H1 (cell line): Measurements from ENCODE around the gene FRA10AC1. TPM values are rescaled to one million over a fixed set of nuclear protein-coding genes. Genes with fewer than 3 reads are reported as not detected.

ENCODE experiments used
- CTCF ChIA-PET: fragments of 300-600 bp; sonication (Branson Sonifier 250); formaldehyde crosslinking; loops from one replicate; lab custom pipeline; 2021; ENCODE audit not compliant: partially characterized antibody; lab: Charles Lee
- POLR2A ChIA-PET: fragments of 300-600 bp; sonication (Branson Sonifier 250); formaldehyde crosslinking; loops from one replicate; lab custom pipeline; 2021; ENCODE audit warnings: inconsistent platforms; ENCODE audit not compliant: partially characterized antibody; lab: Charles Lee
- DNase-seq, 2 experiments: peaks; one replicate each; pipeline versions ENCODE4 v3.0.0 to v3.0.0-alpha.2; 2010 to 2022; ENCODE audit warnings: low spot score in 2 of 2, low read depth in 1 of 2, mixed read lengths in 1 of 2
- FAIRE-seq: peaks from 2 replicates; lab custom pipeline; 2011; peaks lifted over from hg19 to GRCh38; lab: Jason Lieb, UNC
- H2AFZ ChIP-seq: 2 replicates; pipeline ENCODE4 v1.8.1; 2012; ENCODE audit warnings: low read length, inconsistent platforms
- H2AK5ac ChIP-seq: 2 replicates; pipeline ENCODE4 v1.6.1; 2013; ENCODE audit warnings: low read depth, low read length
- H2BK120ac ChIP-seq: replicated peaks from 2 replicates; pipeline ENCODE3; 2013; ENCODE audit warnings: low read depth, low read length, inconsistent platforms
- H2BK12ac ChIP-seq: 2 replicates; pipeline ENCODE4 v1.6.1; 2013; ENCODE audit warnings: low read depth, low read length
- H2BK15ac ChIP-seq: 2 replicates; pipeline ENCODE4 v1.6.1; 2013; ENCODE audit warnings: low read length
- H2BK20ac ChIP-seq: 2 replicates; pipeline ENCODE4 v1.6.1; 2013; ENCODE audit warnings: low read length
- H2BK5ac ChIP-seq: 2 replicates; pipeline ENCODE4 v1.6.1; 2013; ENCODE audit warnings: low read depth, low read length
- H3K14ac ChIP-seq: 2 replicates; pipeline ENCODE4 v1.6.1; 2013; ENCODE audit warnings: inconsistent platforms; ENCODE audit not compliant: insufficient read length
- H3K18ac ChIP-seq: 2 replicates; pipeline ENCODE4 v1.6.1; 2013; ENCODE audit warnings: low read length; ENCODE audit errors: extremely low read depth
- H3K23ac ChIP-seq: 2 replicates; pipeline ENCODE4 v1.6.1; 2013; ENCODE audit warnings: inconsistent platforms; ENCODE audit not compliant: insufficient read length
- H3K23me2 ChIP-seq: 2 replicates; pipeline ENCODE4 v1.6.1; 2013; ENCODE audit warnings: low read depth, low read length
- H3K27ac ChIP-seq: 2 replicates; pipeline ENCODE4 v1.6.1; 2011; ENCODE audit warnings: low read depth, low read length, inconsistent platforms
- H3K27me3 ChIP-seq, 4 experiments: replicated peaks in 1 of 4; 1 replicate in 1 of 4; 2 replicates in 3 of 4; pipeline versions ENCODE4 v1.6.1 to v1.8.1; 2011 to 2013; ENCODE audit warnings: low read length in 3 of 4, mild to moderate bottlenecking in 3 of 4, inconsistent platforms in 2 of 4, mixed read lengths in 2 of 4, moderate library complexity in 1 of 4; ENCODE audit not compliant: control insufficient read depth in 3 of 4, insufficient read depth in 3 of 4; ENCODE audit errors: extremely low read depth in 1 of 4
- H3K36me3 ChIP-seq, 4 experiments: 2 replicates each; pipeline versions ENCODE4 v1.6.1 to v1.8.1; 2011 to 2013; ENCODE audit warnings: mild to moderate bottlenecking in 4 of 4, low read length in 3 of 4, moderate library complexity in 2 of 4, control low read depth in 1 of 4, inconsistent platforms in 1 of 4; ENCODE audit not compliant: insufficient read depth in 4 of 4, control insufficient read depth in 2 of 4
- H3K4ac ChIP-seq: replicated peaks from 2 replicates; pipeline ENCODE3; 2013; ENCODE audit warnings: low read length, low read depth, mixed read lengths, inconsistent platforms; ENCODE audit not compliant: insufficient read length
- H3K4me1 ChIP-seq, 4 experiments: replicated peaks in 1 of 4; 1 replicate in 1 of 4; 2 replicates in 3 of 4; pipeline versions ENCODE4 v1.6.1 to v1.8.1; 2011 to 2013; ENCODE audit warnings: low read length in 3 of 4, inconsistent platforms in 2 of 4, mixed read lengths in 1 of 4; ENCODE audit not compliant: insufficient read depth in 4 of 4, control insufficient read depth in 3 of 4
- H3K4me2 ChIP-seq, 2 experiments: 2 replicates each; pipeline versions ENCODE4 v1.6.1 to v1.8.1; 2011 to 2013; ENCODE audit warnings: low read depth in 2 of 2, low read length in 2 of 2, control low read depth in 1 of 2, inconsistent platforms in 1 of 2, mild to moderate bottlenecking in 1 of 2; ENCODE audit not compliant: insufficient read depth in 1 of 2
- H3K4me3 ChIP-seq, 4 experiments: fragments of 200-600, 300-600 bp in 1 of 4; sonication (generic), shearing (Covaris generic), sonication (Bioruptor Twin) in 1 of 4; 2 replicates each; pipeline versions ENCODE4 v1.5.1 to v1.8.1; 2011 to 2016; ENCODE audit warnings: low read length in 4 of 4, low read depth in 3 of 4, control low read depth in 2 of 4, inconsistent platforms in 2 of 4, mild to moderate bottlenecking in 2 of 4, mixed read lengths in 1 of 4, moderate library complexity in 1 of 4; ENCODE audit not compliant: insufficient read depth in 2 of 4; ENCODE audit errors: extremely low read depth in 1 of 4
- H3K56ac ChIP-seq: replicated peaks from 2 replicates; pipeline ENCODE3; 2013; ENCODE audit warnings: low read depth, mild to moderate bottlenecking, mixed read lengths, low read length, inconsistent platforms; ENCODE audit not compliant: insufficient read length
- H3K79me1 ChIP-seq: 2 replicates; pipeline ENCODE4 v1.6.1; 2013; ENCODE audit warnings: low read depth, low read length, control low read depth
- H3K79me2 ChIP-seq, 2 experiments: 2 replicates each; pipeline versions ENCODE4 v1.6.1 to v1.8.1; 2012 to 2013; ENCODE audit warnings: low read length in 2 of 2, mild to moderate bottlenecking in 2 of 2, inconsistent platforms in 1 of 2; ENCODE audit not compliant: insufficient read depth in 2 of 2, control insufficient read depth in 1 of 2
- H3K9ac ChIP-seq, 4 experiments: replicated peaks in 1 of 4; 1 replicate in 1 of 4; 2 replicates in 3 of 4; pipeline versions ENCODE4 v1.6.1 to v1.8.1; 2011 to 2013; ENCODE audit warnings: low read depth in 3 of 4, low read length in 3 of 4, control low read depth in 2 of 4, mild to moderate bottlenecking in 2 of 4, moderate library complexity in 2 of 4, inconsistent platforms in 1 of 4; ENCODE audit errors: extremely low read depth in 1 of 4
- H3K9me3 ChIP-seq, 2 experiments: 2 replicates each; pipeline versions ENCODE4 v1.6.1 to v1.8.1; 2012 to 2013; ENCODE audit warnings: mild to moderate bottlenecking in 2 of 2, moderate library complexity in 2 of 2, control low read depth in 1 of 2, inconsistent platforms in 1 of 2, low read depth in 1 of 2, low read length in 1 of 2, mixed read lengths in 1 of 2; ENCODE audit not compliant: insufficient read depth in 2 of 2
- H4K20me1 ChIP-seq, 2 experiments: replicated peaks in 1 of 2; 2 replicates each; pipeline versions ENCODE3 to v1.8.1; 2011 to 2013; ENCODE audit warnings: inconsistent platforms in 2 of 2, low read length in 2 of 2, mild to moderate bottlenecking in 1 of 2; ENCODE audit not compliant: insufficient read depth in 2 of 2, control insufficient read depth in 1 of 2
- H4K5ac ChIP-seq: 2 replicates; pipeline ENCODE4 v1.6.1; 2013; ENCODE audit warnings: low read length, low read depth, mixed read lengths, inconsistent platforms; ENCODE audit not compliant: insufficient read length
- H4K8ac ChIP-seq: 2 replicates; pipeline ENCODE4 v1.8.0; 2013; ENCODE audit warnings: mild to moderate bottlenecking, moderate library complexity, low read length, inconsistent platforms; ENCODE audit not compliant: insufficient read depth; ENCODE audit errors: extremely low read depth
- H4K91ac ChIP-seq: replicated peaks from 2 replicates; pipeline ENCODE3; 2013; ENCODE audit warnings: low read length, mixed read lengths, inconsistent platforms; ENCODE audit not compliant: insufficient read length
- TAF7 ChIP-seq: optimal IDR thresholded peaks from 2 replicates; pipeline ENCODE3; 2011; ENCODE audit warnings: low read depth, mild to moderate bottlenecking, inconsistent platforms, low read length, moderate library complexity, borderline replicate concordance
- YY1 ChIP-seq: IDR thresholded peaks from 2 replicates; pipeline ENCODE4 v1.6.1; 2011; ENCODE audit warnings: low read depth, mild to moderate bottlenecking, low read length
- WGBS, 2 experiments: shearing (Covaris generic) in 1 of 2; methylation state at CpG; one replicate each; pipeline versions ENCODE4 v1.1.6 to v1.1.7; 2013 to 2015; ENCODE audit warnings: low lambda C conversion rate in 2 of 2, mixed read lengths in 2 of 2, inconsistent platforms in 1 of 2, low coverage in 1 of 2, missing lambda C conversion rate in 1 of 2; ENCODE audit not compliant: insufficient replicate concordance in 2 of 2, insufficient coverage in 1 of 2, insufficient read length in 1 of 2; ENCODE audit errors: extremely low coverage in 1 of 2, missing lambda C conversion rate in 1 of 2; 5-methylcytosine and 5-hydroxymethylcytosine counted together
- polyA plus RNA-seq, 7 experiments: library from polyadenylated mRNA; depleted of rRNA in 3 of 7; stranded (reverse) in 5 of 7; unstranded in 2 of 7; fragments of >200 nt in 5 of 7; fragments of 200-250 nt in 2 of 7; gene quantifications; 1 replicate in 5 of 7; 2 replicates in 1 of 7; 4 replicates in 1 of 7; pipeline versions ENCODE4 v1.2.1 to v1.2.3, GENCODE V29; 2011 to 2013; ENCODE audit warnings: missing spikeins in 2 of 7, mixed read lengths in 2 of 7
- total RNA-seq: library from RNA; stranded (reverse); fragmentation: NEBNext Ultra II Directional; extraction: Animal tissue kit (Norgen Biotek cat#: 25700); gene quantifications from 2 replicates; pipeline ENCODE4 v1.2.1, GENCODE V29; 2021

The FRA10AC1 gene
- total and polyA plus RNA-seq, 2 of the 8 experiments (the other 6 are each of a cell fraction or from before 2014, with no cell fraction given) = 4.4 to 13.5 TPM

DNA sequence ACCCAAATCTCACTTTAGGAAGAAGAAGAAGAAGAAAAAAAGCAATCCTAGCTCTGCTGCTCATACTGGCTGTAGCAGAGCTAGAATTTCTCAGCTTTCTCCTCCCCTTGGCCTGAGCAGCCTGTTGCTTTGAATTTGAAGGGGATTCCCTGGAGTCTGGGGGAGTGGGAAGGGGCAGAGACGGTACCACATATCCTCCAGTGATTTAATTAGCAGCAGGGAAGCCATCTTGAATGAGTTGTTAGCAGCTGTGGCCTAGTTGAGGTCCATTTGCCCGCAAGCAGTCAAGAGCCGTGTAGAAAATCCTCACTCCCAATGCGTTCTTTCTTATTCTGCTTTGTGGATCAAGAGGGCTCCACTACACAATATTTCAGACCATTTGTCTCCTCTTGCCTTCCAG, 73.5 kb downstream of the FRA10AC1 start:
- POLR2A ChIA-PET = no interaction called here
- Histone ChIP-seq H3K79me1 (no peaks in the 10 kb centered on the region), H3K56ac (no peak overlapping the region), H3K4me2 (no peak overlapping the region), H3K36me3 (no peaks in the 10 kb centered on the region), H2BK120ac (no peak overlapping the region), H2AK5ac (no peak overlapping the region), H3K4me1 (peaks cover 0 to 2% (median 0%) of the 10 kb centered on the region in 4 experiments; a peak in 1 of 7 replicates), H4K20me1 (no peaks in the 10 kb centered on the region), H3K27ac (no peak overlapping the region; the same call in 1 of the 2 replicates), H2BK20ac (no peak overlapping the region), H3K23me2 (no peaks in the 10 kb centered on the region), H3K9me3 (no peaks in the 10 kb centered on the region), H2BK12ac (no peak overlapping the region), H3K4me3 (no peak overlapping the region), H2BK5ac (no peak overlapping the region), H3K23ac (no peak overlapping the region), H4K8ac (no peak overlapping the region), H4K91ac (no peak overlapping the region), H3K79me2 (no peaks in the 10 kb centered on the region), H3K4ac (no peak overlapping the region), H3K27me3 (no peaks in the 10 kb centered on the region), H3K9ac (no peak overlapping the region), H3K14ac (no peak overlapping the region), H4K5ac (no peak overlapping the region), H2BK15ac (no peak overlapping the region), H2AFZ (peak overlapping the region; percentile 34; the same call in 1 of the 2 replicates), H3K18ac (no peak overlapping the region)
- FAIRE-seq (no peak), DNase-seq (no peak)
- CTCF ChIA-PET = interaction anchor here (1.2 kb wide), 1 partner anchor 8 kb away, joined by 3 read pairs; no protein-coding TSS in a partner anchor
- WGBS, 2 experiments = 72% methylated on average over 4 of the region's 4 CpGs; no CpG with 5 or more reads in 1 of the 2 experiments
- TF ChIP-seq TAF7 (no peak), YY1 (0 out of 2 replicates have a peak, but pooled peaks have one; percentile 32)
